GM12872 (cell line): Measurements from ENCODE around the gene GINS2.

Experiments
- TF ChIP-seq, protein P1 (sequence below): IDR thresholded peaks from 3 replicates; pipeline ENCODE4 v1.5.1; 2011; ENCODE audit warnings: low read depth, mild to moderate bottlenecking, low read length, moderate library complexity; ENCODE audit not compliant: insufficient read depth

The GINS2 gene

DNA sequence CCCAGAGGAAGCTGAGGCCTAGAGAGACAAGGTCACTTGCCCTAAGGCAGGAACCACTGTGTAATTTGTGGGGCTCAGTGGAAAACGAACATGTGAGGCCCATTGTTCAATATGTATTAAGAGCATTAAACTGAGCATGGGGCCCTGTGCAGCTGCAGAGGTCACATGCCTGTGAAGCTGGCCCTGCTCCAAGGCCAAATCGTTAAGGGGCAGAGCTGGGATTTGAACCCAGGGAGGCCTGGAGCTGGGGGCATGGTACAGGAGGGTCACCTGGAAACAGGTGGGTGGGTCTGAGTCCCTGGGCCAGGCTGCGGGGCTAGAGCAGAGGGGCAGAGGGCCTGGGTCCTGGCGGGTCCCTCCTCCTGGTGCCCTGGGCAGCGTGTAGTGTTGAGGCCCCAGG lies 42.4 kb upstream of the GINS2 start:
- TF ChIP-seq, protein P1, sequence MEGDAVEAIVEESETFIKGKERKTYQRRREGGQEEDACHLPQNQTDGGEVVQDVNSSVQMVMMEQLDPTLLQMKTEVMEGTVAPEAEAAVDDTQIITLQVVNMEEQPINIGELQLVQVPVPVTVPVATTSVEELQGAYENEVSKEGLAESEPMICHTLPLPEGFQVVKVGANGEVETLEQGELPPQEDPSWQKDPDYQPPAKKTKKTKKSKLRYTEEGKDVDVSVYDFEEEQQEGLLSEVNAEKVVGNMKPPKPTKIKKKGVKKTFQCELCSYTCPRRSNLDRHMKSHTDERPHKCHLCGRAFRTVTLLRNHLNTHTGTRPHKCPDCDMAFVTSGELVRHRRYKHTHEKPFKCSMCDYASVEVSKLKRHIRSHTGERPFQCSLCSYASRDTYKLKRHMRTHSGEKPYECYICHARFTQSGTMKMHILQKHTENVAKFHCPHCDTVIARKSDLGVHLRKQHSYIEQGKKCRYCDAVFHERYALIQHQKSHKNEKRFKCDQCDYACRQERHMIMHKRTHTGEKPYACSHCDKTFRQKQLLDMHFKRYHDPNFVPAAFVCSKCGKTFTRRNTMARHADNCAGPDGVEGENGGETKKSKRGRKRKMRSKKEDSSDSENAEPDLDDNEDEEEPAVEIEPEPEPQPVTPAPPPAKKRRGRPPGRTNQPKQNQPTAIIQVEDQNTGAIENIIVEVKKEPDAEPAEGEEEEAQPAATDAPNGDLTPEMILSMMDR, result no peak

DNA sequence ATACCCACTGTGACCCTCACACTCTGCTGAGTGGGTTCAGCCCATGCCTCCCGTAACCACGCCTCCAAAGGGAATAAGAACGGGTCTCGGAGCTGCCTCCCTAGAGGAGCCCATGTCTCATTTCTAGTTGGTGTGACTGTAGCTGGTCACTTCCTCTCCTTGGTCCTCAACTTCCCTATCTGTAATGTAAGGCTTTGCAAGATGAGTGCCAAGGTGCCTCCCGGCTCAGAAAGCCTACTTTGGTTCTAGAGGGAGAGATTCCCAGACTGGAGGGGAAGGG lies 41.4 kb upstream of the GINS2 start:
- TF ChIP-seq, protein P1, result no peak

DNA sequence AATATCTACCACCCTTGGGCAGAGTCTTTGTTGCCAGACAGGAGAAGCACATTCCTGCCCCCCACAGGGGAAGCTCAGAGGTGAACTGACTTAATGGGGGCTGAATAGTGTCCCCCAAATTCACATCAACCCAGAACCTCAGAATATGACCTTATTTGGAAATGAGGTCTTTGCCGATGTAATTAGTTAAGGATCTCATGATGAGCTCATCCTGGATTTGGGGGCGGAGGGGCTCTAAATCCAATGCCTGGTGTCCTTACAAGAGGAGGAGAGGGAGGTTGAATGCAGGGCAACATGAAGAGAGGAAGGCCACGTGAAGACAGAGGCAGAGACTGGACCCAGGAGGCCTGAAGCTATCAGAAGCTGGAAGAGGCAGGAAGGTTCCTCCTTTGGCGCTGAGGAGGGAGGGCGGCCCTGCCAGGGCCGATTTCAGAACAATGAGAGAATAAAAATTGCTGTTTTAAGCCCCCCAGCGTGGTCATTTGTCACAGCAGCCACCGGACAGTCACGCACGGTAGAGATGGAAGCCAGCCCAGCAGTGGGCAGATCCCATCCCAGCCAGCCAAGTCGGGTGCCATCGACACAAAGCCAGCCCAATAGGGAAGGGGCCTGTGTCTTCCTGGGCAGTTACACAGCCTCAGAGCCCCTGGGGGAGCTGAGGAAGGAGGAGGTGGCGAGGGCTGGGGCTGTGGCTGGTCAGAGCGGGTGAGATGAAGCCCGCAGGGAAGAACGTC lies 40.9 kb upstream of the GINS2 start:
- TF ChIP-seq, protein P1, result no peak

DNA sequence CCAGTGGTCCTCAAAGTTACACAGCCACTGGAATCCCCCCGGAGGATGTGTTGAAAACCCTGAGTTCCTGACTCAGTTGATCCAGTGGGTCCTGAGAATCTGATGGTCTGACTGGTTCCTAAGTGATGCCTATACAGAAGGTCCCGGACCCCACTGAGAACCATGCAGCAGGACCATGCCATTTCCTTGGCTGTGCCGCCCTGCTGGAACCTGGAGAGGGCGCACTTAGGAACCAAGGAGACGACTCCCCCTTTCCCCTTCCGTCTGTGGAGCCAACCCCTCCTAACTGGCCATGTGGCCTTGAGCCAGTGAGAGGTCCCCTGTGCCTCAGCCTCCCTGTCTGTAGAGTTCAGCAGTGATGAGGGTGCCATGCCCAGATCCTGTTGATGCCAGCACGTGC lies 40.1 kb upstream of the GINS2 start:
- TF ChIP-seq, protein P1, result peak; percentile 53

DNA sequence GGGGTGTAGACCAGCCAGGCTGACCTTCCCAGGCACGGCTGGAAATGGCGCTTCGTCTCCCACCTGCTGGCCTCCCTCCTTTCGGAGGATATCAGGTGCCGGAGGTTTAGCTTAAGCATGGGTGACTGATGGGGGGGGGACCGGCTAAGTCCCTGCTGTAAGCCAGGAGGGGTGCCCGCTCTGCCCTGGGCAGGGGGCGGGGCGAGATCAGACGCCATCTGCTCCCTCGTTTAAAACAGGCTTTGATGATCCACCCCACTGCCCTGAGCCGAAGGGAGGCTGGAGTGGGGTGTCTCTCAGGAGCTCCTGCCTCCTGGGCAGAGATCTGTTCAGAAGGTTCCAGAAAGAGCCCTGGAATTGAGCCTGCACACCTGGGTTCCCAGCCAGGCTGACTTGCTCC lies 36.2 kb upstream of the GINS2 start:
- TF ChIP-seq, protein P1, result no peak

DNA sequence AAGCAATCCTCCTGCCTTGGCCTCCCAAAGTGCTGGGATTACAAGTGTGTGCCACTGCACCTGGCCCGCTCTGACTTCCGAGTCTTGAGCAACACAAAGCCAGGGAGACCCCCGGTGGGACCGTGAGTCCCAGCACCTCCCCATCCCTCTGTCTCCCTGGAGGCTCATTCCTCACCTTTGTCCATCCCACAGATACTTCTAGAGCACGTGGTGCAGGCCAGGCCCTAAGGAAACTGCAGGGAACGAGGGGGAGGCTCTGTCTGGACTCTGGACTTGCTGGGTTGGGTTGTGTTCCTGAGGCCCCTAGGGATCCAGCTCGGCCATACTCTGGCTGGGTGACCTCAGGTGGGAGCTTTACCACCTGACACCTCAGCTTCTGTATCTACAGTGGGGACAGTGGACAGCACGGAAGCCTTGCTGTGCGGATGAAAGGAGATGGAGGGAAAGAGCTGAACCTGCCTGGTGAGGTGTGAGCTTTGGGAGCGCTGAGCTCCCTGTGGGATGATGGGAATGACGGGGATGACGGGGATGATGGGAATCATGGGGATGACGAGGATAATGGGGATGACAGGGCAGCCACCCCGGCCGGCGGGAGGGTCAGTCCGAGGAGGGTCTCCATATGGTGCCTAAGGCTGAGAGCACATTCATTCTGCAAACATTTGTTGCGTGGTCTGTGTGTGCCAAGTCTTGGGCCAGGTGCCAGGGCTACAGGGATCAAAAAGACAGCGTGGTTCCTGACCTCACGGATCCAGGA lies 35.5 kb upstream of the GINS2 start:
- TF ChIP-seq, protein P1, result no peak

DNA sequence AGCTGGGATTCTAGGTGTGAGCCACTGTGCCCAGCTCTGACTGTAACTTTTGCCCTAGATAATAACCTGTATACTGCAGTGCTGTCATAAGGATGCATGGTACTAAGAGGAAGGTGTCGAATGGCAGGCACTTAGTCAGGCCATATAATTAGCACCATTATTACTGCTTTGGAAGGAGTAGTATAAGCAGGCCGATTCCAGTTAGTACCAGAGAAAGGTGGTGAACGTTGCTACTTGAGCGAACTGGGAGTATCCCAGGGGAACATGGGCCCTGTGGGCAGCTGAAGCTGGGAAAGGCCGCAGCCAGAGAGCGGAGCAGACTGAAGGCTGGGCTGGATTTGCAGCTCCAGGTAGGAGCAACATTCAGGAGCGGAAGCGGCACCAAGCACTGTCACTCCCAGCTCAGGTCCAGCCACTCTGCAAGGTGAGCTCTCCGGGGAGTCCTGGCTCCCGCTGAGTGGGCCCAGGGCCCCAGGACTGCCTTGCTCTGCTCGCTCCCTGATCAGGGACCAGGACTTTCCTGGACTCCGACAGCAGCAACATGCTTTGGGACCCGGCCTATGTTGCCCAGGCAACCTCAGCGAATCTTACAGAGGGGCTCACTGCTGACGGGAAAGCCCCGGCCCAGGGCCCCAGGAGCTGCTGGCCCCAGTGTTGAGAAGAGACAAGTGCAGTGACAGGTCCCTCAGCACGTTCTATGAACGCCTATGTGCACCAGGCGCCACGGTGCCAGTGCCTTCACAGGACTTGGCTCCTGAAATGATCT lies 33.6 kb upstream of the GINS2 start:
- TF ChIP-seq, protein P1, result no peak
